ENCODE results near the gene EPB41L4A. TPM values are rescaled to one million over a fixed set of nuclear protein-coding genes. Genes with fewer than 3 reads are reported as not detected.
"Not testable (repeated sequence)": the region's sequence is repeated elsewhere in the genome, so short reads cannot be mapped to it uniquely, and the experiment has no call there.

EPB41L4A gene
- total RNA-seq (2021; ENCODE audit: unreplicated experiment) (0.87 TPM), Bru-seq, nascent RNA (percentile 33 among the genes with signal in this experiment), BruChase-seq, experiment 1, labeled RNA remaining after a 2-hour chase (percentile 26 among the genes with signal in this experiment), BruChase-seq, experiment 2, labeled RNA remaining after a 6-hour chase (percentile 26 among the genes with signal in this experiment)
- 0.27 TPM for polyA plus RNA-seq (2012; ENCODE audit: insufficient read length)
- long read RNA-seq, partial matches to known transcripts, result 0 of 1 reads
- long read RNA-seq, other reads (novel, unspliced or antisense), result 1 of 1 reads

- Histone ChIP-seq H3K27me3 (ENCODE audit: control insufficient read depth, insufficient read depth, low read length) (peaks cover 47% of the 10 kb centered on the region), H3K36me3 (ENCODE audit: control insufficient read depth, insufficient read depth, low read length) (no peaks in the 10 kb centered on the region), H3K4me1 (ENCODE audit: control insufficient read depth, insufficient read depth, low read length) (0 out of 2 replicates have a peak, but pooled peaks cover 3% of the 10 kb centered on the region), H3K27ac (ENCODE audit: low read length) (no peak within 1 kb of the TSS), H3K4me3 (ENCODE audit: low read depth in 2 of 2, low read length in 2 of 2) (peak within 1 kb of the TSS; percentile 46 to 57), H3K9me3 (ENCODE audit: control insufficient read depth, insufficient read depth, low read depth, low read length) (no peaks in the 10 kb centered on the region)
- DNase-seq (ENCODE audit: low read depth, low spot score) (no peak), ATAC-seq (peak; percentile 71)
- ChIA-PET CTCF (interaction anchor here (0.6 kb wide), 1 partner anchor 244 kb away, joined by 3 read pairs; no protein-coding TSS in a partner anchor), POLR2A (no interaction called here)
- BruUV-seq (replicated peaks), result no TSS peak
- intact Hi-C loops (cut with micrococcal nuclease; ENCODE audit: unreplicated experiment) (no loop called here), in situ Hi-C loops (cut with HindIII; ENCODE audit: low pct_unique_long_range_greater_than_20kb, low sequenced_read_pairs) (no loop called here)
- TF ChIP-seq TCF7L2 (IDR thresholded peaks at IDR 0.05; ENCODE audit: low read depth, low read length) (no peak), SIN3A (IDR thresholded peaks at IDR 0.05; ENCODE audit: borderline replicate concordance, insufficient read depth, low read depth, low read length) (no peak), POLR2AphosphoS5 (IDR thresholded peaks at IDR 0.05; ENCODE audit: low read depth, low read length) (no peak)
- TF ChIP-seq, protein P1, sequence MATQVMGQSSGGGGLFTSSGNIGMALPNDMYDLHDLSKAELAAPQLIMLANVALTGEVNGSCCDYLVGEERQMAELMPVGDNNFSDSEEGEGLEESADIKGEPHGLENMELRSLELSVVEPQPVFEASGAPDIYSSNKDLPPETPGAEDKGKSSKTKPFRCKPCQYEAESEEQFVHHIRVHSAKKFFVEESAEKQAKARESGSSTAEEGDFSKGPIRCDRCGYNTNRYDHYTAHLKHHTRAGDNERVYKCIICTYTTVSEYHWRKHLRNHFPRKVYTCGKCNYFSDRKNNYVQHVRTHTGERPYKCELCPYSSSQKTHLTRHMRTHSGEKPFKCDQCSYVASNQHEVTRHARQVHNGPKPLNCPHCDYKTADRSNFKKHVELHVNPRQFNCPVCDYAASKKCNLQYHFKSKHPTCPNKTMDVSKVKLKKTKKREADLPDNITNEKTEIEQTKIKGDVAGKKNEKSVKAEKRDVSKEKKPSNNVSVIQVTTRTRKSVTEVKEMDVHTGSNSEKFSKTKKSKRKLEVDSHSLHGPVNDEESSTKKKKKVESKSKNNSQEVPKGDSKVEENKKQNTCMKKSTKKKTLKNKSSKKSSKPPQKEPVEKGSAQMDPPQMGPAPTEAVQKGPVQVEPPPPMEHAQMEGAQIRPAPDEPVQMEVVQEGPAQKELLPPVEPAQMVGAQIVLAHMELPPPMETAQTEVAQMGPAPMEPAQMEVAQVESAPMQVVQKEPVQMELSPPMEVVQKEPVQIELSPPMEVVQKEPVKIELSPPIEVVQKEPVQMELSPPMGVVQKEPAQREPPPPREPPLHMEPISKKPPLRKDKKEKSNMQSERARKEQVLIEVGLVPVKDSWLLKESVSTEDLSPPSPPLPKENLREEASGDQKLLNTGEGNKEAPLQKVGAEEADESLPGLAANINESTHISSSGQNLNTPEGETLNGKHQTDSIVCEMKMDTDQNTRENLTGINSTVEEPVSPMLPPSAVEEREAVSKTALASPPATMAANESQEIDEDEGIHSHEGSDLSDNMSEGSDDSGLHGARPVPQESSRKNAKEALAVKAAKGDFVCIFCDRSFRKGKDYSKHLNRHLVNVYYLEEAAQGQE (IDR thresholded peaks at IDR 0.05; ENCODE audit: insufficient read depth in 1 of 2, low read depth in 2 of 2, low read length in 1 of 2), result no peak
- TF ChIP-seq, protein P2, sequence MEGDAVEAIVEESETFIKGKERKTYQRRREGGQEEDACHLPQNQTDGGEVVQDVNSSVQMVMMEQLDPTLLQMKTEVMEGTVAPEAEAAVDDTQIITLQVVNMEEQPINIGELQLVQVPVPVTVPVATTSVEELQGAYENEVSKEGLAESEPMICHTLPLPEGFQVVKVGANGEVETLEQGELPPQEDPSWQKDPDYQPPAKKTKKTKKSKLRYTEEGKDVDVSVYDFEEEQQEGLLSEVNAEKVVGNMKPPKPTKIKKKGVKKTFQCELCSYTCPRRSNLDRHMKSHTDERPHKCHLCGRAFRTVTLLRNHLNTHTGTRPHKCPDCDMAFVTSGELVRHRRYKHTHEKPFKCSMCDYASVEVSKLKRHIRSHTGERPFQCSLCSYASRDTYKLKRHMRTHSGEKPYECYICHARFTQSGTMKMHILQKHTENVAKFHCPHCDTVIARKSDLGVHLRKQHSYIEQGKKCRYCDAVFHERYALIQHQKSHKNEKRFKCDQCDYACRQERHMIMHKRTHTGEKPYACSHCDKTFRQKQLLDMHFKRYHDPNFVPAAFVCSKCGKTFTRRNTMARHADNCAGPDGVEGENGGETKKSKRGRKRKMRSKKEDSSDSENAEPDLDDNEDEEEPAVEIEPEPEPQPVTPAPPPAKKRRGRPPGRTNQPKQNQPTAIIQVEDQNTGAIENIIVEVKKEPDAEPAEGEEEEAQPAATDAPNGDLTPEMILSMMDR (IDR thresholded peaks at IDR 0.05), result no peak
Observed at GRCh38 chr5:112419164-112419985, at the start of gene EPB41L4A. Gene EPB41L4A, minus strand, starts transcription at chr5:112419277. Its CDS starts 238 bp downstream, at chr5:112419039.

DNA sequence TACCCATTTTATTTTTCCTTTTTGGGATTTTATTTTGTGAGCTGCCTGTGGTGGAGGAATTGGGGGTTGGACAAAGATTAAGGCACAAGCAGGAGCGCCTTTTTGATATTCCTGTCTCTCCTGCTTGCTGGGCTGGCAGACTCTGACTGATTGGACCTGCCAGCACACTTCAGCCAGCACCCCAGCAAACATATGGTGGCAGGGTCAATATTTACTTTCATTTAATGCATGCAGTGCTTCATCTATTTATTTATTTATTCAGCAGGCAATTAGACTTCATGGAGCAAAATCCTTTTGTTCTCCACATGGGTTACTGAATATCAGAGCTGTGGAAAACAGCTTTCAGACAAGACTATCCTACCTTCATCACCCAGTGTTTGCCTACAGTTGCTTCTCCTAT is 48.4 kb upstream of the EPB41L4A start:
- ChIA-PET CTCF (no interaction called here), POLR2A (no interaction called here)
- in situ Hi-C loops (cut with HindIII; ENCODE audit: low pct_unique_long_range_greater_than_20kb, low sequenced_read_pairs) (no loop called here), intact Hi-C loops (cut with micrococcal nuclease; ENCODE audit: unreplicated experiment) (no loop called here)
- no TSS peak for BruUV-seq (replicated peaks)
- no peaks in the 10 kb centered on the region for H3K36me3 ChIP-seq (ENCODE audit: control insufficient read depth, insufficient read depth, low read length)
- no peaks in the 10 kb centered on the region for H3K9me3 ChIP-seq (ENCODE audit: control insufficient read depth, insufficient read depth, low read depth, low read length)
- H3K4me3 ChIP-seq (ENCODE audit: low read depth in 2 of 2, low read length in 2 of 2), result no peak overlapping the region
- no peak for ATAC-seq
- no peak overlapping the region for H3K27ac ChIP-seq (ENCODE audit: low read length)
- DNase-seq (ENCODE audit: low read depth, low spot score), result no peak
- H3K4me1 ChIP-seq (ENCODE audit: control insufficient read depth, insufficient read depth, low read length), result no peaks in the 10 kb centered on the region
- TF ChIP-seq, protein P2 (IDR thresholded peaks at IDR 0.05), result no peak
- TF ChIP-seq SIN3A (IDR thresholded peaks at IDR 0.05; ENCODE audit: borderline replicate concordance, insufficient read depth, low read depth, low read length) (no peak), POLR2AphosphoS5 (IDR thresholded peaks at IDR 0.05; ENCODE audit: low read depth, low read length) (no peak), TCF7L2 (IDR thresholded peaks at IDR 0.05; ENCODE audit: low read depth, low read length) (no peak)
- TF ChIP-seq, protein P1 (IDR thresholded peaks at IDR 0.05; ENCODE audit: insufficient read depth in 1 of 2, low read depth in 2 of 2, low read length in 1 of 2), result no peak
- H3K27me3 ChIP-seq (ENCODE audit: control insufficient read depth, insufficient read depth, low read length), result no peaks in the 10 kb centered on the region

GRCh38 chr5:112466261-112466660 is 47.2 kb upstream of the EPB41L4A start:
- H3K4me1 ChIP-seq (ENCODE audit: control insufficient read depth, insufficient read depth, low read length); ATAC-seq; DNase-seq (ENCODE audit: low read depth, low spot score); H3K9me3 ChIP-seq (ENCODE audit: control insufficient read depth, insufficient read depth, low read depth, low read length); CTCF ChIA-PET; H3K36me3 ChIP-seq (ENCODE audit: control insufficient read depth, insufficient read depth, low read length); in situ Hi-C loops (cut with HindIII; ENCODE audit: low pct_unique_long_range_greater_than_20kb, low sequenced_read_pairs); POLR2A ChIA-PET; BruUV-seq (replicated peaks); H3K27me3 ChIP-seq (ENCODE audit: control insufficient read depth, insufficient read depth, low read length); intact Hi-C loops (cut with micrococcal nuclease; ENCODE audit: unreplicated experiment); H3K27ac ChIP-seq (ENCODE audit: low read length); H3K4me3 ChIP-seq (ENCODE audit: low read depth in 2 of 2, low read length in 2 of 2): not testable (repeated sequence)
